Dermis blood vessel endothelial cell (primary cell): ENCODE measurements around the gene UPP2. TPM values are rescaled to one million over a fixed set of nuclear protein-coding genes. Genes with fewer than 3 reads are reported as not detected.

Experiments
- DNase-seq: peaks from one replicate; pipeline ENCODE4 v3.0.0; 2010
- total RNA-seq: library from RNA; depleted of rRNA; stranded (reverse); fragments of >200 nt; gene quantifications from 2 replicates; pipeline ENCODE4 v1.2.3, GENCODE V29; 2014

Gene UPP2
- total RNA-seq, 1 donor from 2014 or later, result not detected

DNA sequence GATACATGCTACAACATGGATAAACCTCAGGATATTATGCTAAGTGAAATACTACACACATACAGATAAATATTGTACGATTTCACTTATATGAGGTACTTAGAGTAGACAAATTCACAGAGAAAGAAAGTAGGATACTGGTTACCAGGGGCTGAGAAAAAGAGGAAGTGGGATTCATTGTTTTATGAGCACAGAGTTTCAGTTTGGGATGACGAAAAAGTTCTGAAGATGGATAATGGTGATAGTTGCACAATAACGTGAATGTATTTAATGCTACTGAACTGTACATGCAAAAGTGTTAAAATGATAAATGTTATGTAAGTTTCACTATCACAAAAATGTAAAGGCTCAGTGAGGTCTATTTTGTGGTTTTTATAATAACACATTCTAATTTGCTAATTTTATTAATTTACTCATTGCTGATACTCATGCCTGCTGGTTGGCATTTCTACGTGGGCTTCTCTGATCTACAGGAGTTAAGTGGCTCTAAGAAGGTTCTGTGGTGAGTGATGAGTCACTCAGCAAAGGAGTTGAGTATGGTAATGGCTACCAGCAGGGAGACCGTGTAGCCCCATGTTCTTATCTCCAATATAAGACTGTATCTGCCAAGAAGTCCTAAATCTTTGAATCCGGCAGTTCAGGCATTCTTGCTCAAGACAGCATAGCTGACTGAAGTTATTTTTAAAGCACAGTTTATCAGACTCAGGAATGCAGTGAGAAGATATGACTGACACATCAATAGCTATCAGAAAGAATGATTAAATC, 41.1 kb downstream of the UPP2 start:
- DNase-seq, result no peak

DNA sequence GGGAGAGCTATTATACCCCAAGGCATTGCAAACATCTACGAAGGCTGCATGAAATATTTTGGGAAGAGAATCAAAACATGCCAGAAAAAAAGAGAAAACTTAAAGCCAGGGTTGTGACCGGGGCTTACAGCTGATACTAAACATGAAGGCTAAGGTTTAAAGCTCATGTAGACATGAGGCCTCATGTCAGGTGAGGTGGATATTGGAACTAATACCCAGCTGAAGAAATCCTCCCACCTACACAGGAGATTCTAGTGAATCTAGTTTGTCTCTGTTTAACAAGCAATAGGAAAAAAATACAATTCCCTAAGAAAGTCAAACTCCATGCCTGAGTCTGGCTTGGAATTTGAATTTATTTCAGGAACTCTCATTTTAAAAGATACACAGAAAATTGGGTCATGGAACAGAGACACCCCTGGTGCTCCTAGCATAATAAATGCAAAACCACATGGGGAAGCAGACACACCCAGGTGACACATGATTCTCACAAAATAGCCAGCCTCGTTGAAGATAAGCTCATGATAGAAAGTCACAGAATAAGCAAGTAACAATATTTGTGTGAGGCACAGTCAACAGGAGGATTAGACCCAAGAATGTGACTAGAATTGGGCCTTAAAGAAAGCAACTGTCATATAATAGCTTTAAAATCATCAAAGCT, 42.2 kb downstream of the UPP2 start:
- DNase-seq, result no peak

DNA sequence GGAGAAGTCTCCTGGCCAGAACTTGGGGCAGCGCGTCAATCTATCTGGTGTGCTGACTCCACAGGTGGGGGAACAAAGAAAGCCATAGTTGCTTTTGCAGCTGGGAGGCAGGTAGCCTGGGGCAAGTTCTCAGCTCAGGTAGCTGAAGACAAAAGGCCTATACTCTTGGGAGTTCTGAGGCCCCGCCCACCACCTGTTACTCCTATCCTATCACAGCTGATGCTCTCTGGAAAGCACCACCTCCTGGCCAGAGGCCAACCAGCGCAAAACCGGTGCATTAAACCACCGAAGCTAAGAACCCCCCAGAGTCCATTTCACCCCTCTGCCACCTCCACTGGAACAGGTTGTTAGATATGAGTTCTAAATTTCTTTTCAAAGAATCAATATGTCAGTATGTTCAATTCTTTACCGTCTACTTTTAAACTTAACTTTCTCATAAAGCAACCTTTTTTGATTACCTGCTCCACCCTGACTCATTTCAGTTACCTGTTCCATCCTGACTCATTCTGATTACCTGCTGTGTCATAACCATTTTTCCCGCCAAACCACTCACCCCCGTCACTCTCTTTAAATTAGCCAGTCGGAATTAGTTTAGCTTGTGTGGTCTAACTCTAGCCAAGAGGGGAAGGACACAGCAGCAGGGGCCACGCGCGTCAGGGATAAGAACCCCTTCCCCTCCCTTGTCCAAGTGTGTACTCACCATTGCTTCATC, 43.4 kb downstream of the UPP2 start:
- no peak for DNase-seq

DNA sequence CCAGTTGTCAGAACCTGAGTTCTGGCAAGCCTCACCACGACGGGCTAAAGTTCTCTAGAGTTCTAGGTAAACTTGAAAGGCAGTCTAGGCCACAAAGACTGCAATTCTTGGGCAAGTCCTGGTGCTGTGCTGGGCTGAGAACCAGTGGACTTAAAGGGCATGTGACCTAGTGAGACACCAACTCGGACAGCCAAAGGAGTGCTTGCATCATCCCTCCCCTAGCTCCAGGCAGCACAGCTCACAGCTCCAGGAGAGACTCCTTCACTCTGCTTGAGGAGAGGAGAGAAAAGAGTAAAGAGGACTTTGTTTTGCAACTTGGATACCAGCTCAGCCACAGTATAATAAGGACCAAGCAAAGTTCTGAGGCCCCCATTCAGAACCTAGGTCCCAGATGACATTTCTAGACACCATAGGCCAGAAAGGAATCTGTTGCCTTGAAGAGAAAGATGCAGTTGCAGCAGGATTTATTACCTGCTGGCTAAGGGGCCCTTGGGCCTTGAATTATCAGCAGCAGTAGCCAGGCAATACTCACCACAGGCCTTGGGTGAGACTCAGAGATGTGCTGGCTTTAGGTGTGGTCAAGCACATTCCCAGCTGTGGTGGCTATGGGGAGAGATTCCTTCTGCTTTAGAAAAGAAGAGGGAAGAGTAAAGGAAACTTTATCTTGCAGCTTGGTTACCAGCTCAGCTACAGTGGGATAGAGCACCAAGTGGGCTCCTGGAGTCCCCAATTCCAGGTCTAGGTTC, 51.8 kb downstream of the UPP2 start:
- no peak for DNase-seq

DNA sequence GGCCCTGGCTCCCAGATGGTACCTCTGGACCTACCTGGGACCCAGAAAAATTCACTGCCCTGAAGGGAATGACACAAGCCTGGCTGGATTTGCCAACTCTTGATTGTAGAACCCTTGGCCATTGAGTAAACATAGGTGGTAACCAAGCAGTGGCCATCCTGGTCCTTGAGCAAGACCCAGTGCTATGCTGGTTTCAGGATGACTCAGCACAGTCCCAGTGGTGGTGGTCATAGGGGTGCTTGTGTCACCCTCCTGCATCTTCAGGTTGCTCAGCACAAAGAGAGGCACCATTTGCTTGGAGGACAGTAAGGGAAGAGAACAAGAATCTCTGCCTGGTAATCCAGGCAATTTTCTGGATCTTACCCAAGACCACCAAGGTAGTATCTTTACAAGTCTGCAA, 52.9 kb downstream of the UPP2 start:
- no peak for DNase-seq

DNA sequence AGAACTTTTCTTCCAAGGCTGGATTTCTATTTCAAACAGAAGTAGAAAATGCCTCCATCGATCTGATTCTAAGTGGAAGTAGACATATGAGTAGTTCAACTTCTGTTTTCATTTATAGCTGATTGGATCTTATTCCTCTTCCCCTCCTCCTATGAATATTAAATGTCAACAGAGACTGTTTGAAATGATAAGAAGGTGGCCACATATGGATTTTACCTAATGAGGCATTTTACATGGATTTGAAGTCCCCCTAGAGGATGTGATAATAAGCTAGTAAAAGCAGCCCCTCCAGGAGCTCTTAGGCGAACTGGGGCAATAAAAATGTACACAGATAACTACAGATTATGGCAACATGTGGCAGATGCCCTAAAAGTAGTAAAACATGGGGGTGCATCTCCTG, 71.0 kb downstream of the UPP2 start:
- no peak for DNase-seq

DNA sequence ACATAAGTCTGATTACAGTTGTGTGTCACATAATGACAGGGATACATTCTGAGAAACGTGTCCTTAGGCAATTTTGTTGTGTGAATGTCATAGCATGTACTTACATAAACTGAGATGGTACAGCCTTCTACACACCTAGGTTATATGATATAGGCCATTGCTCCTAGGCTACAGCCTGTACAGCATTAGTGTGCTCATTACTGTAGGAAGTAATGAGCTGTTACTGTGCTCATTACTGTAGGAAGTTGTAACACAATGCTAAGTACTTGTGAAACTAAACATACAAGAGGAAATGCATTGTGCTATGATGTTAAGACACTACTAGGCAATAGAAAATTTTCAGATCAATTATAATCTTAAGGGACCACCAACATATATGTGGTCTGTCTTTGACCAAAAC, 72.8 kb downstream of the UPP2 start:
- no peak for DNase-seq

DNA sequence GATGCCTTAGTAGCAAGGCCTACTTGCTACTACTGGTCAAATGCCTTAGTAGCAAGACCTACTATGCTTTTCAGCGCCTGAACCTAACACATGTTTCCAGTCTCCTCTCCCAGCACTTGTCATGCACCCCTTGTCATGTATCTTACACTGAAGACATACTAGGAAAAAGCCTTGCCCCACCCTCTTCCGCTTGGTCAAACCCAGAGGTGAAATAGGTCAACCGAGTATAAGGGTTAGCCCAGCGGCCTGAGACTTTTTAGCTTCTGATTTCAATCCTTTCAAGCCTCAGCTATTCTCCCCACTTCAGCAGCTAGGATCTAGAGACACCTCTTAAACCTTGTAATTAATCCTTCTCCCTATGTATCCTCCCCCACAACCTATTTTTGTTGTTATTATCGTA, 73.3 kb downstream of the UPP2 start:
- no peak for DNase-seq

DNA sequence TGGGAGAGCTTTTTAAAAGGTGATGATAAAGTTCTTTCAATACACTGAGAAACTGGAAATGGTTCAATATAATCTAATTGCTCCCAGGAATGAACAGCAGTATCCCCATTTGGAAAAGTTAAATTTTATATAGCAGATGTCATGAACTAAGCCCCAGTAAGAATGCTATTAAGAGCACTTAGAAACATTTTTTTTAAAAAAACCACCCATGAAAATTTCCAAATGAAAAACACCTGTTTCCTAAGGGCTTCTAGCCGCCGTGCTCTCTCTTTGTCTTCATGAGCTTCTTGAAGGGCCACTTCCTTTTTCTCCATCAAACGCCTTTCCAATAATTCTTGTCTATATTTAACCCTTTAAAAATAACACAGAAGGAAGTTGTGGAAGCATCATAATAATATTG, 77.0 kb downstream of the UPP2 start:
- DNase-seq, result no peak

DNA sequence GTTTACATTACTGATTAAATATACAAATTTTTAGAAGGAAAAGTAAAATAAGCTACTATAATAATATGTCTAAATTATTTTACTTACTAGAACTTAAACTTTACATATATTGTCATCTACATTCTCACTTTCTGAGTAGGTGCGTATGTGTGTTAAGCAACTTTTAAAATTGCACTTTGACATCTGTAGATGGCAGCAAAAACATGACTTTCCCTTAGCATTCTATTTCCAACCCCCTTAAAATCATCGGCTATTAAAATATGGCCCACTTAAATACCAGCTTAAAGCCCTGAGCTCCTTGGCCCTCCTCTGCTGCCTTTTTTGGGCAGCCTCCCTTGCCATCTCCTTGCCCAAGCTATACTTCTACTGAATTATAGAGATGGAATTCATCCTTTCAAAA, 78.0 kb downstream of the UPP2 start:
- peak; percentile 66 for DNase-seq

DNA sequence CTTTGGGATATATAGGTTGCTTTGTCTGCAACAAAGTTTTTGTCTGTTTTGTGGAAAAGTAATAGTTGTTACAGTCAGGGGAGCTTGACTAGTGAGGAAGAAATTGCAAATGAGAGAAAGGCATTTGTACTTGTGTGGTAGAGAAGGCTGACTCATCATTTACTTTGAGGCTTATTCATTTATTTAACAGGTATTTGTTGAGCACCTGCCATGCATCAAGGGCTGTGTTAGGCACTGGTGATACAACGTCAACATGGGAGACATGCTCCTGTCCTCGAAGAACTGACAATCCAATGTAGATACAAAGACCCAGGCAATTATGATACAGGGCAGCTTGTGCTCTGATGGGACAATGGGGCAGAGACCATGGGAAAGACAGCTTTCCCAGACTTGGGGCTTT, 79.5 kb downstream of the UPP2 start:
- no peak for DNase-seq

DNA sequence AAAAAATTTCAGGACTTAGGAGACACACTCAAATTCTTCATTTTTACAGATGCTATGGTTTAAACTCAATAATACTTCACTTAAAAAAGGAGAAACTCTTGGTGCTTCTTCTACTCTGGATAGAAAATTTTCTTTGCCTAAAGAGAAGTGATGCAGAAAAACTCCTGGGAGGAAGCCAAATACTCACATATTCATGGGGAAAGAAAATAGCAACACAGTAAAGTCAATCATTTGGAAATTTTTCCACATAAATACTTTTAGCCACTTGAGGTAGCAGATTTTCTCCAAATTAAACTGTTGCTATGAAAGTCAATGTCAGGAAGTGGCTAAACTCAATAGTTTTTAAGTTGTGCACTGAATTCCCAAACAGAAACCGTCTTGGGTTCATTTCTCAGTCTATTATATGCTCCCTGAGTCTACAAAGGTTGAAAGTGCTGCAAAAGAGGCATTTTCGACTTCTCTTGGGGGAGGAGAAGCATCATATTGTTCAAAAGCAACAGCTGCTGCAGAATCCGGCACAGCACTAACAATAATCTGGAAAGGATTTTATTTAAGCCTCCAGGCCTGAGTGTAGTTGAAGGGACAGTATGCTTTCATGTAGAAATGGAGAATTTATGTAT, 81.1 kb downstream of the UPP2 start:
- DNase-seq, result no peak

DNA sequence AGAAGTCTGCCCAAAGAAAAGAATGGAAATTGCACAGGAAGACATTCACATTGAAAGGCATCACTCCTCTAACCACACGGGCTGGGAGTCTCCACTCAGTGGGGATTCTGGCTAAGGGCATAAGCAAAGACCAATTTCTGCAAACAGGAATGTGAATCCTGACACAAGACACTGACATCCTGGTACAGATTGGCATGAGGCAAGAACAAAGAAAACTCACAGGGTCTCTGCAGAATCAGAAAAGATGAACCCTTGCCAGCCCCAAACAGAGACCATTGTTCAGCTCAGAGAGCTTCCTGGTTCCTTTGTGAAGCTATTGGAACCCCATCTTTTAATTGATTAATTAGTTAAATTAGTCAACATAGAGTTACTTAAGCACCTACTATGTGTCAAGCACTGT, 82.3 kb downstream of the UPP2 start:
- no peak for DNase-seq

DNA sequence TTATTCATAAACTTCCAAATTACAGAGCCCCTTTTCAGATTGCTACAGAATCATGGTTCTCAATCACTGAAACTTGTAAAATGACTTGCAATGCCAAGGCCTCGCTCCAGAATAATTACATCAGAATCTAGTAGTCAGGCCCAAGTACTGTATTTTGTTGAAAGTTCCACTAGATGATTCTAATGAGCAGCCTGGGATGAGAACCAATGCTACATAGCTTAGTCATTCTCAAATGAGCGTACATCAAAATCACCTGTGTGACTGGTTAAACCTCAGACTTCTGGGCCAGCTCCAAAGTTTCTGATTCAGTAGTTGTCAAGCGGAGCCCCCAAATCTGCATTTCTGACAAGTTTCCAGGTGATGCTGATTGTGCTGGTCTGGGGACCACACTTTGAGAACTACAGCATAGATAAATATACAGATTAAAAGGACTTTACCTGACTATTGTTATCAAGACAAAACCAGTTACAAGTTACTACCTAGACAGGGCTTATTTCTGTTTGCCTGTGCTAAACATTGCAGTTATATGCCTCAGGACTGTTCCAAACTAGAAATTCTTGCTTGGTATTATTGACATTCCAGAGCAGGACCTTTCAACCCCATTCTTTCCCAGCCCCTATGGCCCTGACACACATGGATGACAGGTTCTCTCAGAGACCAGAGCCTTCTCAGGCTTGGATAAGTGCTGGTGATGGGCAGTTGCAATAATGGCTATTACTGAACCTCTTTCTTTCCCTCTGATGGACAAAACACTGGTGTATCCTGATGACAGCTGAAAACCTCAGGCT, 83.1 kb downstream of the UPP2 start:
- no peak for DNase-seq

Other genes with a start within 250 kb of the UPP2 start
- 19.6 and 29.5 TPM in 2 replicates for gene ACVR1, start 225.5 kb upstream of the UPP2 start, total RNA-seq